Measurements from ENCODE around the gene ASB10. TPM values are rescaled to one million over a fixed set of nuclear protein-coding genes. Genes with fewer than 3 reads are reported as not detected.

The ASB10 gene
- total and polyA plus RNA-seq, 2 donors (not counting 1 experiment from before 2014, with no cell fraction given): not detected

DNA sequence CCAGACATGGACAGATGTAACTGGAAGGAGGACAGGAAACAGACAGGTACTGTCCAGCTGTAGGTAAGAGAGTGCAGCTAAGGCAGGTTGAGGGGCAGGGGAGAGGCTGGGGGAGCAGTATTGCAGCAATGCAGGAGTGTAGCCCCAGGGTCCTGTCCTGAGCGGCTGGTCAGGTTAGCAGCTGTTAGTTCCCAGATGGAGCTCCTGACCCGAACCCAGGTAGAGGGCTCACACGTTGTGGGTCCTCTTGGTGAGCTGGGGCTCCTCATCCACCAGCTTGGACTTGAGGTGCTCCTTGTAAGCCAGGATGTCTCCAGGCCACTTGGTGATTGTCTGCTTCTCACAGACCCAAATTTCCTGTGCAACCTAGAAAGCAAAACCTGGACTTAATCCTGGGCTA lies 26.8 kb upstream of the ASB10 start:
- Histone ChIP-seq H3K79me2 (ENCODE audit: control insufficient read depth, insufficient read depth, low read length) (no peaks in the 10 kb centered on the region), H4K20me1 (ENCODE audit: control insufficient read depth, insufficient read depth, low read length, poor library complexity, severe bottlenecking) (no peaks in the 10 kb centered on the region), H3K4me1 (ENCODE audit: control insufficient read depth in 2 of 2, insufficient read depth in 2 of 2, low read length in 2 of 2) (no peaks in the 10 kb centered on the region), H3K27ac (ENCODE audit: low read length in 2 of 2) (no peak overlapping the region), H2AFZ (ENCODE audit: insufficient read depth, low read depth, low read length, poor library complexity, severe bottlenecking) (no peak overlapping the region), H3K4me3 (ENCODE audit: control extremely low read depth in 1 of 5, extremely low read depth in 1 of 5, insufficient read depth in 1 of 5, low read depth in 2 of 5, low read length in 4 of 5) (no peak overlapping the region), H3K36me3 (replicated peaks in 1 of 2; ENCODE audit: control extremely low read depth in 1 of 2, control insufficient read depth in 1 of 2, extremely low read depth in 1 of 2, insufficient read depth in 2 of 2, low read length in 1 of 2) (peaks cover 0 to 51% of the 10 kb centered on the region in 2 experiments), H3K4me2 (replicated peaks; ENCODE audit: low read depth, low read length, poor library complexity, severe bottlenecking) (no peak overlapping the region), H3K9me3 (ENCODE audit: control extremely low read depth in 1 of 3, control insufficient read depth in 2 of 3, insufficient read depth in 1 of 3, low read length in 2 of 3) (no peaks in the 10 kb centered on the region), H3K27me3 (replicated peaks in 1 of 4; ENCODE audit: control extremely low read depth in 1 of 4, control insufficient read depth in 3 of 4, insufficient read depth in 4 of 4, low read length in 3 of 4) (no peaks in the 10 kb centered on the region), H3K9ac (ENCODE audit: low read length) (no peak overlapping the region)
- Mint-ChIP-seq H3K27me3 (no peaks in the 10 kb centered on the region), H3K4me3 (no peak overlapping the region), H3K27ac (no peak overlapping the region), H3K4me1 (no peaks in the 10 kb centered on the region), H3K9me3 (ENCODE audit: insufficient read depth) (no peaks in the 10 kb centered on the region)
- 100% methylated on average over 3 of the region's 3 CpGs for WGBS (ENCODE audit: insufficient coverage)
- no peak for DNase-seq
- CTCF ChIA-PET: no interaction called here
- intact Hi-C loops (cut with micrococcal nuclease): no loop called here
- POLR2A ChIA-PET: no interaction called here
- ATAC-seq (ENCODE audit: low read depth): no peak
- TF ChIP-seq, protein P1, sequence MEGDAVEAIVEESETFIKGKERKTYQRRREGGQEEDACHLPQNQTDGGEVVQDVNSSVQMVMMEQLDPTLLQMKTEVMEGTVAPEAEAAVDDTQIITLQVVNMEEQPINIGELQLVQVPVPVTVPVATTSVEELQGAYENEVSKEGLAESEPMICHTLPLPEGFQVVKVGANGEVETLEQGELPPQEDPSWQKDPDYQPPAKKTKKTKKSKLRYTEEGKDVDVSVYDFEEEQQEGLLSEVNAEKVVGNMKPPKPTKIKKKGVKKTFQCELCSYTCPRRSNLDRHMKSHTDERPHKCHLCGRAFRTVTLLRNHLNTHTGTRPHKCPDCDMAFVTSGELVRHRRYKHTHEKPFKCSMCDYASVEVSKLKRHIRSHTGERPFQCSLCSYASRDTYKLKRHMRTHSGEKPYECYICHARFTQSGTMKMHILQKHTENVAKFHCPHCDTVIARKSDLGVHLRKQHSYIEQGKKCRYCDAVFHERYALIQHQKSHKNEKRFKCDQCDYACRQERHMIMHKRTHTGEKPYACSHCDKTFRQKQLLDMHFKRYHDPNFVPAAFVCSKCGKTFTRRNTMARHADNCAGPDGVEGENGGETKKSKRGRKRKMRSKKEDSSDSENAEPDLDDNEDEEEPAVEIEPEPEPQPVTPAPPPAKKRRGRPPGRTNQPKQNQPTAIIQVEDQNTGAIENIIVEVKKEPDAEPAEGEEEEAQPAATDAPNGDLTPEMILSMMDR (IDR thresholded peaks at IDR 0.05): no peak
- no peak for TF ChIP-seq EZH2 (IDR thresholded peaks at IDR 0.05; ENCODE audit: borderline replicate concordance, insufficient read depth, low read depth, low read length, poor library complexity, severe bottlenecking)

DNA sequence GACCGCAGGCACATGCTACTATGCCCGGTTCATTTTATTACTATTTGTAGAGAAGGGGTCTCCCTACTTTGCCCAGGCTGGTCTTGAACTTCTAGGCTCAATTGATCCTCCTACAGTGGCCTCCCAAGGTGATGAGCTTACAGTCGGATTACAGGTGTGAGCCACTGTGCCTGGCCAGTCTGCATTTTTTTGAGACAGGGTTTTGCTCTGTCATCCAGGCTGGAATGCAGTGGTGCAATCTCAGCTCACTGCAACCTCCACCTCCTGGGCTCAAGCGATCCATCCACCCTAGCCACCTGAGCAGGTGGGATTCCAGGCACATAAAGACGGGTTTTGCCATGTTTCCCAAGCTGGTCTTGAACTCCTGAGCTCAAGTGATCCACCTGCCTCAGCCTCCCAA lies 25.6 kb upstream of the ASB10 start:
- Histone ChIP-seq H3K27me3 (replicated peaks in 1 of 4; ENCODE audit: control extremely low read depth in 1 of 4, control insufficient read depth in 3 of 4, insufficient read depth in 4 of 4, low read length in 3 of 4) (no peaks in the 10 kb centered on the region), H3K36me3 (replicated peaks in 1 of 2; ENCODE audit: control extremely low read depth in 1 of 2, control insufficient read depth in 1 of 2, extremely low read depth in 1 of 2, insufficient read depth in 2 of 2, low read length in 1 of 2) (peaks cover 0 to 39% of the 10 kb centered on the region in 2 experiments), H3K79me2 (ENCODE audit: control insufficient read depth, insufficient read depth, low read length) (no peaks in the 10 kb centered on the region), H3K27ac (ENCODE audit: low read length in 2 of 2) (no peak overlapping the region), H3K4me2 (replicated peaks; ENCODE audit: low read depth, low read length, poor library complexity, severe bottlenecking) (no peak overlapping the region), H3K4me1 (ENCODE audit: control insufficient read depth in 2 of 2, insufficient read depth in 2 of 2, low read length in 2 of 2) (no peaks in the 10 kb centered on the region), H3K9me3 (ENCODE audit: control extremely low read depth in 1 of 3, control insufficient read depth in 2 of 3, insufficient read depth in 1 of 3, low read length in 2 of 3) (no peaks in the 10 kb centered on the region), H2AFZ (ENCODE audit: insufficient read depth, low read depth, low read length, poor library complexity, severe bottlenecking) (no peak overlapping the region), H4K20me1 (ENCODE audit: control insufficient read depth, insufficient read depth, low read length, poor library complexity, severe bottlenecking) (no peaks in the 10 kb centered on the region), H3K4me3 (ENCODE audit: control extremely low read depth in 1 of 5, extremely low read depth in 1 of 5, insufficient read depth in 1 of 5, low read depth in 2 of 5, low read length in 4 of 5) (no peak overlapping the region), H3K9ac (ENCODE audit: low read length) (no peak overlapping the region)
- POLR2A ChIA-PET: no interaction called here
- CTCF ChIA-PET: no interaction called here
- Mint-ChIP-seq H3K9me3 (ENCODE audit: insufficient read depth) (no peaks in the 10 kb centered on the region), H3K4me3 (no peak overlapping the region), H3K27ac (no peak overlapping the region), H3K4me1 (no peaks in the 10 kb centered on the region), H3K27me3 (no peaks in the 10 kb centered on the region)
- ATAC-seq (ENCODE audit: low read depth) (no peak), DNase-seq (no peak)
- WGBS (ENCODE audit: insufficient coverage): 95% methylated on average over 3 of the region's 5 CpGs
- no peak for TF ChIP-seq EZH2 (IDR thresholded peaks at IDR 0.05; ENCODE audit: borderline replicate concordance, insufficient read depth, low read depth, low read length, poor library complexity, severe bottlenecking)
- TF ChIP-seq, protein P1 (IDR thresholded peaks at IDR 0.05): no peak
- intact Hi-C loops (cut with micrococcal nuclease): no loop called here
